Fibroblast of upper back skin (primary cell): ENCODE measurements around the gene TMCC3.
A peak's percentile ranks its signal among the peaks of the same experiment; 100 is the strongest.

Source experiments
- DNase-seq: peaks from one replicate; pipeline ENCODE4 v3.0.0-alpha.2; 2013

The TMCC3 gene

GRCh38 chr12:94671917-94672316, 21.6 kb upstream of the TMCC3 start:
- no peak for DNase-seq

GRCh38 chr12:94670898-94671297, 20.5 kb upstream of the TMCC3 start:
- DNase-seq: no peak

- no peak for DNase-seq
Measured at GRCh38 chr12:94670075-94670474, 19.7 kb upstream of the TMCC3 start.

- DNase-seq: no peak
Measured at GRCh38 chr12:94667031-94667540, 16.7 kb upstream of the TMCC3 start.

GRCh38 chr12:94666158-94666557, 15.8 kb upstream of the TMCC3 start:
- DNase-seq: no peak

- no peak for DNase-seq
Measured at GRCh38 chr12:94663702-94664101, 13.3 kb upstream of the TMCC3 start.

- DNase-seq: no peak
Measured at GRCh38 chr12:94663071-94663470, 12.7 kb upstream of the TMCC3 start.

- no peak for DNase-seq
Measured at GRCh38 chr12:94660436-94660835, 10.1 kb upstream of the TMCC3 start.

- DNase-seq: no peak
Measured at GRCh38 chr12:94659346-94659930, 9.1 kb upstream of the TMCC3 start.

GRCh38 chr12:94658931-94659330, 8.6 kb upstream of the TMCC3 start:
- no peak for DNase-seq

- DNase-seq: no peak
Measured at GRCh38 chr12:94656556-94656955, 6.2 kb upstream of the TMCC3 start.

- DNase-seq: peak; percentile 13
Measured at GRCh38 chr12:94649349-94650142, 811 bp downstream of the TMCC3 start.

- DNase-seq: no peak
Measured at GRCh38 chr12:94648578-94648977, 1.8 kb downstream of the TMCC3 start.

GRCh38 chr12:94644141-94644979, 6.0 kb downstream of the TMCC3 start:
- peak; percentile 56 for DNase-seq

GRCh38 chr12:94643606-94644005, 6.8 kb downstream of the TMCC3 start:
- DNase-seq: no peak

- no peak for DNase-seq
Measured at GRCh38 chr12:94641283-94641682, 9.1 kb downstream of the TMCC3 start.

- peak; percentile 33 for DNase-seq
Measured at GRCh38 chr12:94640134-94640928, 10.0 kb downstream of the TMCC3 start.

GRCh38 chr12:94638521-94638920, 11.8 kb downstream of the TMCC3 start:
- DNase-seq: no peak

- no peak for DNase-seq
Measured at GRCh38 chr12:94637390-94638113, 12.8 kb downstream of the TMCC3 start.

GRCh38 chr12:94636462-94637085, 13.8 kb downstream of the TMCC3 start:
- no peak for DNase-seq

GRCh38 chr12:94634717-94635116, 15.6 kb downstream of the TMCC3 start:
- no peak for DNase-seq
